ENCODE measurements around the gene SLC44A2.

SLC44A2 gene

GRCh38 chr19:10625003-10625761 lies at the start of gene SLC44A2:
Gene SLC44A2, plus strand, starts transcription at chr19:10625553. Its CDS starts 81 bp downstream, at chr19:10625634.
- peak; percentile 69 for DNase-seq (ENCODE audit: low spot score)

- no peak for DNase-seq (ENCODE audit: low spot score)
Measured at GRCh38 chr19:10577951-10578350, 47.4 kb upstream of the SLC44A2 start.

- peak; percentile 95 for DNase-seq (ENCODE audit: low spot score)
Measured at GRCh38 chr19:10580979-10581631, 44.2 kb upstream of the SLC44A2 start.

GRCh38 chr19:10582091-10582490 lies 43.3 kb upstream of the SLC44A2 start:
- no peak for DNase-seq (ENCODE audit: low spot score)

- no peak for DNase-seq (ENCODE audit: low spot score)
Measured at GRCh38 chr19:10583036-10583776, 42.1 kb upstream of the SLC44A2 start.

- no peak for DNase-seq (ENCODE audit: low spot score)
Measured at GRCh38 chr19:10586396-10586795, 39.0 kb upstream of the SLC44A2 start.

- DNase-seq (ENCODE audit: low spot score) = no peak
Measured at GRCh38 chr19:10587022-10587838, 38.1 kb upstream of the SLC44A2 start, which contains the start of gene AP1M2. Gene AP1M2, minus strand, starts transcription at chr19:10587312. Its CDS starts 81 bp downstream, at chr19:10587231.

GRCh38 chr19:10587839-10588150 lies 37.6 kb upstream of the SLC44A2 start:
- no peak for DNase-seq (ENCODE audit: low spot score)

- no peak for DNase-seq (ENCODE audit: low spot score)
Measured at GRCh38 chr19:10593148-10593547, 32.2 kb upstream of the SLC44A2 start.

- DNase-seq (ENCODE audit: low spot score) = peak; percentile 60
Measured at GRCh38 chr19:10593820-10594637, 31.3 kb upstream of the SLC44A2 start.

- no peak for DNase-seq (ENCODE audit: low spot score)
Measured at GRCh38 chr19:10600149-10600548, 25.2 kb upstream of the SLC44A2 start.

- no peak for DNase-seq (ENCODE audit: low spot score)
Measured at GRCh38 chr19:10601999-10602329, 23.4 kb upstream of the SLC44A2 start.

- DNase-seq (ENCODE audit: low spot score) = peak; percentile 75
Measured at GRCh38 chr19:10602330-10603083, 22.8 kb upstream of the SLC44A2 start.

- DNase-seq (ENCODE audit: low spot score) = no peak
Measured at GRCh38 chr19:10603084-10603872, 22.1 kb upstream of the SLC44A2 start.

- peak; percentile 62 for DNase-seq (ENCODE audit: low spot score)
Measured at GRCh38 chr19:10603873-10604459, 21.4 kb upstream of the SLC44A2 start.

GRCh38 chr19:10604460-10604980 lies 20.8 kb upstream of the SLC44A2 start:
- DNase-seq (ENCODE audit: low spot score) = no peak

- DNase-seq (ENCODE audit: low spot score) = no peak
Measured at GRCh38 chr19:10611907-10612306, 13.4 kb upstream of the SLC44A2 start.

- DNase-seq (ENCODE audit: low spot score) = peak; percentile 63
Measured at GRCh38 chr19:10612499-10613119, 12.7 kb upstream of the SLC44A2 start.

All from pons (tissue), 1 donor.